Endodermal cell (in vitro differentiated cells): ENCODE data around the gene GPC6. TPM values are rescaled to one million over a fixed set of nuclear protein-coding genes. Genes with fewer than 3 reads are reported as not detected.

ENCODE experiments used
- DNase-seq: peaks from one replicate; pipeline ENCODE4 v3.0.0-alpha.2; 2017
- H3K27ac ChIP-seq: 2 replicates; pipeline ENCODE4 v1.5.1; 2013; ENCODE audit warnings: mild to moderate bottlenecking, low read depth, low read length, moderate library complexity
- H3K27me3 ChIP-seq: 2 replicates; pipeline ENCODE4 v1.6.1; 2013; ENCODE audit warnings: mild to moderate bottlenecking, low read length, moderate library complexity; ENCODE audit not compliant: insufficient read depth, control insufficient read depth, poor library complexity, severe bottlenecking
- H3K36me3 ChIP-seq: 2 replicates; pipeline ENCODE4 v1.7.0; 2013; ENCODE audit warnings: mild to moderate bottlenecking, low read length, moderate library complexity; ENCODE audit not compliant: control insufficient read depth, insufficient read depth
- H3K4me1 ChIP-seq: one replicate; pipeline ENCODE4 v1.7.0; 2013; ENCODE audit warnings: low read length; ENCODE audit not compliant: control insufficient read depth, insufficient read depth
- H3K4me3 ChIP-seq: 2 replicates; pipeline ENCODE4 v1.5.1; 2013; ENCODE audit warnings: mild to moderate bottlenecking, low read length, moderate library complexity
- H3K9ac ChIP-seq: 2 replicates; pipeline ENCODE4 v1.6.1; 2013; ENCODE audit warnings: mild to moderate bottlenecking, low read length, moderate library complexity; ENCODE audit not compliant: poor library complexity, severe bottlenecking; ENCODE audit errors: extremely low read depth
- H3K9me3 ChIP-seq: 2 replicates; pipeline ENCODE4 v1.6.1; 2013; ENCODE audit warnings: mild to moderate bottlenecking, low read length, moderate library complexity; ENCODE audit not compliant: control insufficient read depth
- H3K27ac Mint-ChIP-seq: 2 replicates; pipeline ENCODE4 v1.8.0; 2020; ENCODE audit warnings: mixed read lengths
- H3K27me3 Mint-ChIP-seq: 2 replicates; pipeline ENCODE4 v1.8.0; 2021; ENCODE audit warnings: mild to moderate bottlenecking, mixed read lengths; ENCODE audit not compliant: insufficient read depth
- H3K36me3 Mint-ChIP-seq: 2 replicates; pipeline ENCODE4 v1.8.0; 2020; ENCODE audit warnings: low read depth, mixed read lengths
- H3K4me1 Mint-ChIP-seq: 2 replicates; pipeline ENCODE4 v1.8.0; 2020; ENCODE audit warnings: mixed read lengths
- H3K4me3 Mint-ChIP-seq: 2 replicates; pipeline ENCODE4 v1.8.0; 2020; ENCODE audit warnings: mild to moderate bottlenecking, moderate library complexity, mixed read lengths
- H3K9me3 Mint-ChIP-seq: 2 replicates; pipeline ENCODE4 v1.8.0; 2020; ENCODE audit warnings: mild to moderate bottlenecking, mixed read lengths
- CTCF ChIP-seq: fragments of 200-600 bp; sonication (generic); conservative IDR thresholded peaks from 2 replicates; pipeline ENCODE4 v1.5.0; 2021; ENCODE audit warnings: antibody characterized with exemption, mild to moderate bottlenecking
- WGBS, 2 experiments: methylation state at CpG; one replicate each; pipeline versions ENCODE4 v1.1.5 to v1.1.7; 2013; ENCODE audit warnings: missing lambda C conversion rate in 2 of 2, mixed read lengths in 1 of 2; ENCODE audit not compliant: insufficient coverage in 1 of 2, insufficient read length in 1 of 2; 5-methylcytosine and 5-hydroxymethylcytosine counted together
- total RNA-seq, 2 donors: library from RNA; stranded (reverse); fragmentation: NEBNext Ultra II Directional in 1 of 2; extraction: Animal tissue kit (Norgen Biotek cat#: 25700) in 1 of 2; gene quantifications; 2 replicates in 1 of 2; 3 replicates in 1 of 2; pipeline ENCODE4 v1.2.1, GENCODE V29; 2021

Gene GPC6
- total RNA-seq, 2 donors from 2014 or later, result 69.6 to 80.4 TPM

- no peaks in the 10 kb centered on the region for H3K27me3 ChIP-seq
- no peak overlapping the region for H3K27ac ChIP-seq
- Mint-ChIP-seq H3K27me3 (no peaks in the 10 kb centered on the region), H3K4me3 (no peak overlapping the region), H3K4me1 (peaks cover 30% of the 10 kb centered on the region), H3K9me3 (no peaks in the 10 kb centered on the region), H3K27ac (no peak overlapping the region), H3K36me3 (no peaks in the 10 kb centered on the region)
- no peak overlapping the region for H3K4me3 ChIP-seq
- H3K36me3 ChIP-seq, result no peaks in the 10 kb centered on the region
- peaks cover 5% of the 10 kb centered on the region for H3K4me1 ChIP-seq
- no peak for TF ChIP-seq CTCF
- H3K9me3 ChIP-seq, result no peaks in the 10 kb centered on the region
- no CpG with 5 or more reads among the region's 1 CpG for WGBS, 2 experiments
- no peak for DNase-seq
- no peak overlapping the region for H3K9ac ChIP-seq
These were observed 987.5 kb downstream of the GPC6 start for GRCh38 chr13:94214121-94214520.

DNA sequence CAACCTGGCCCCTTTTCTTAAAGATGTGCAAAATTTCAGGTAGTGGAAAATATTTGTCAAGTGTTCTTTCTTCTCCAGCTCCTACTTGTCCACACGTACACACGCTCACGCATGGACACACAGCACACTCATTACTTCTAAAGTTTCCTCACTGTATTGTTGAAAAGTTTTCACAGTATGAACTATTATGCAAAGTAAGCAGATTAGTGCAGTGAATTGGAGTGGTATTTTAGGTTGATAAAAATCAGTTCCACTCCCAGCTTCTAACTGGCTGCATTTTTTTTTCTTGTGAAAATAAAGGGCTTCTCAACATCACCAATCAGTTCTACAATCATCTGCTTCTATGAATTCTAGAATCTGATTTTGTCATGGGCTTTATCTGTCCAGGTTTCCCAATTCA is 988.4 kb downstream of the GPC6 start:
- Histone ChIP-seq H3K27ac (no peak overlapping the region), H3K4me3 (no peak overlapping the region), H3K27me3 (no peaks in the 10 kb centered on the region), H3K36me3 (no peaks in the 10 kb centered on the region), H3K9ac (no peak overlapping the region), H3K9me3 (no peaks in the 10 kb centered on the region), H3K4me1 (peaks cover 5% of the 10 kb centered on the region)
- no CpG with 5 or more reads among the region's 3 CpGs for WGBS, 2 experiments
- Mint-ChIP-seq H3K27ac (no peak overlapping the region), H3K4me1 (peaks cover 30% of the 10 kb centered on the region), H3K9me3 (no peaks in the 10 kb centered on the region), H3K4me3 (no peak overlapping the region), H3K36me3 (no peaks in the 10 kb centered on the region), H3K27me3 (no peaks in the 10 kb centered on the region)
- no peak for DNase-seq
- no peak for TF ChIP-seq CTCF

DNA sequence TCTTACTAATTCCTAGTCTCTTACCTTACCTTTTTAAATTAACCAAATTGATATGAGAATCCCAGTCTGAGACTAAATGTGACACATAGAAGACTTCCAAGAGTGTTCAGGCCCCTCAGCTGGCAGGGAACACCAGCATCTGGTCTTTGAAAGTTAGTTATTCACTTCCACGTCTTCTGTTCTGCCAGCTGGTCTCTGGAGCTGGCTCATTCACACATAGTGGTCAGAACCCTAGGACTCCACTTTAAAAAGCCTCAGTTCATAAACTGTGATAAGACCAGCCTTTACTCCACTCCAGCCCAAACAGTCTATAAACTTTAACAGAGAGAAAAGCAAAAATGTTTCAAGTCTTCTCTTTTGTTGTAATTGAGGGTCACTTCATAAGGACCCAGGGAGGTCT is 989.9 kb downstream of the GPC6 start:
- no peak for DNase-seq
- Histone ChIP-seq H3K27me3 (no peaks in the 10 kb centered on the region), H3K9me3 (no peaks in the 10 kb centered on the region), H3K4me3 (no peak overlapping the region), H3K36me3 (no peaks in the 10 kb centered on the region), H3K4me1 (peaks cover 5% of the 10 kb centered on the region), H3K27ac (no peak overlapping the region), H3K9ac (no peak overlapping the region)
- H3K4me1 Mint-ChIP-seq, result peaks cover 30% of the 10 kb centered on the region
- no peaks in the 10 kb centered on the region for H3K27me3 Mint-ChIP-seq
- H3K27ac Mint-ChIP-seq, result peak overlapping the region; percentile 83
- 56 to 85% methylated on average over 1 of the region's 1 CpG for WGBS, 2 experiments
- TF ChIP-seq CTCF, result no peak
- no peaks in the 10 kb centered on the region for H3K9me3 Mint-ChIP-seq
- H3K36me3 Mint-ChIP-seq, result no peaks in the 10 kb centered on the region
- no peak overlapping the region for H3K4me3 Mint-ChIP-seq
